ENCODE data around the gene HIVEP3.

Gene HIVEP3

DNA sequence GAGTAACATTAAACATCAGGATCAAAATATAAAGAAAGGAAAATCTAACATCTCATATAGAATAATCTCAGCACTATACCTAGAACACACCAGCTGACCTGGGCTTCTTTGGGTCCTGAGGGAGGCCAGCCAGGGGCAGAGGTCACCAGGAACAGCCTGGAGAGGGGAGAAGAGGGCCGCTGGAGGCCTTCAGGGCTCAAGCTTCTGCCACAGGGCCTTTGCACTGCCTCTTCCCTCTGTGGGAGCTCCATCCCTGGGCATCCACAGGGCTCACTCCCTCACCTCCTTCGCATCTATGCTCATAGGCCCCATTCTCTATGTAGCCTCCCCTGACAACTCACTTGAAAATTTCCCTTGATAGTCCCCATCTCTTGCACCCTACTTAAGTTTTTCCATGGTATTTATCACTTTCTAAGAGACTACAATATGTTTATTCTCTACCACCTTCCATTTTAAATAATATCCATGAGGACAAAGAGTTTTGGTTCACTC is 73.9 kb downstream of the HIVEP3 start:
- no peak for FAIRE-seq

DNA sequence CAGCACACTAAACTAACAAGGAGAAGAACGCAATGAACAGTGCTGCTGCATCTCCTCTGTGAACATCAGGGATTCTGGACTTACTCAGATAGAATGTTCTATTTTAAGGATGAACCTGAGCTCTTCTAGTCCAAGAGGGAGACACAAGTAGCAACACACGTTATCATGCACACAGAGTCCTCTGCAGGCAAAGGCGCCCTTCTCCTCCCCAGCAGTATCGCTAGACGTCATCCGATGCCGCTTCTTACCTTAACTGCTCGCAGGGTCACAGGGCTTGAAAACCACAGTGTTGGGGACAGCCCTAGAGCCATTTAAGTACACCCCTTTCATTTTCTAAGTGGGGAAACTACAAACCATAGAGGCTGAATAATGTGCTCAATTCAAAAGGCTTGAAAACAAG is 74.5 kb downstream of the HIVEP3 start:
- no peak for FAIRE-seq

DNA sequence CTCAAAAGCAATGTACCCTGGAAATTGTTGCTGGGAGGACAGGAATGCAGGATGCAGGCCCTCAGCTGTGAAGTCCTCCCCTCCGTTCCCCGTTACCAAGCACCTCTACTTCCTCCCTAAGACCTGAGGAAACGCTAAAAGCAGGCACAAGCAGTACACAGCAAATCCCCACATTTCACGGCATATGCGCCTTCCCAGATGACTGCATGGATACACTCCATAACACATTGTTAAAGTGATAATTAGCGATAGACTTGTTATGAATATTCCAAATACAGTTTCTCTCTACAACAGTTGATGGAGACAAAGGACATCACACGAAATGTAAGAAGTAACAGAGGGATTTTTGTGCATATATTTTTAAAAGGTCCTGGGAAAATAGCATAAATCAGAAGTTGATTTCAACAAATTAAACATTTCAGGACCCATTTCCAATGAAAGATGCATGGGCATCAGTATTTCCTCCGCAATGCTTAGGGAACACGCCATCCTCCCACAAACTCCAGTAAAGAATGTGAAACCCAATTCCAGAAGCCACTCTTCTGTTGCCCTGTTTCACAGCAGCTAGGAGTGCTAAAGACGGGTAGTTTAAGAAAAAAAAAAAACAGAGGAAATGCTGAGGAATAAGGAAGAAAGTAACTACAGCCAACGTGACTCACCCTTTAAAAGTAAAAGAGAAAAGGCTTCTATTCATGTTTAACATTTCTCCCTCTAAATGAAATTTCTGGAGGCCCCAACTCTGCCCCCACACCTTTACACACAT is 75.5 kb downstream of the HIVEP3 start:
- no peak for FAIRE-seq

GRCh38 chr1:41842326-41842725 is 76.4 kb downstream of the HIVEP3 start:
- FAIRE-seq: no peak

DNA sequence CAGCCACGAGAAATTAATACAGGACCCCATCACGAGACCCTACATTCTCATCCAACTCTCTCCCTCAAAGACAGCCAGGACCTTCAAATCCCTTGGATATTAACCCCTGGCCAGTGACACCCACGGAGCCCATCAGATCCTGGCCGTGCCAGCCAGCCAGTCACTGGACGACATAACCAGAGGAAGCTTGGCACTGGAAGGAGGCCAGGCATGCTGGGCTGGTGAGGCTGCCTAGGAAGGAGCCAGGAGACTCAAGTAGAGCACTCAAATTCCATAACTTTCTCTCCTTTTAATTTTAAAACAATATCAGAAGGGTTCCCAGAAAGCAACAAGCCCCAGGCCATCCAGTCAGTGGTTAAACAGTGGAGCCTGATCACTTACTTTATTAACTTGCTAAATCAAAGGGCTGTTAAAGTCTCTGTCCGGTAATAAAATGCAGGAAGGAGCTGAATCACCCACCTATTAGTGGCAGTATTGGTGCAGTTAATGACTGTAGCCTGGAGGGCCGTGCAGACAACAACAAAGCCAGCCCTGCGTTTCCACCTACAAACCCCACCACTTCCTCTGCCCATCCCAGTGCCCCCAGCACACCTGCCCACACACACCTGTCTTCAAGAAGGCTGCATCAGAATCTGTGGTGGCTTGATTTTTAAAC is 78.0 kb downstream of the HIVEP3 start:
- no peak for FAIRE-seq

- no peak for FAIRE-seq
Observed at GRCh38 chr1:41838266-41838665, 80.5 kb downstream of the HIVEP3 start.

- no peak for FAIRE-seq
Observed at GRCh38 chr1:41837691-41838090, 81.0 kb downstream of the HIVEP3 start.

DNA sequence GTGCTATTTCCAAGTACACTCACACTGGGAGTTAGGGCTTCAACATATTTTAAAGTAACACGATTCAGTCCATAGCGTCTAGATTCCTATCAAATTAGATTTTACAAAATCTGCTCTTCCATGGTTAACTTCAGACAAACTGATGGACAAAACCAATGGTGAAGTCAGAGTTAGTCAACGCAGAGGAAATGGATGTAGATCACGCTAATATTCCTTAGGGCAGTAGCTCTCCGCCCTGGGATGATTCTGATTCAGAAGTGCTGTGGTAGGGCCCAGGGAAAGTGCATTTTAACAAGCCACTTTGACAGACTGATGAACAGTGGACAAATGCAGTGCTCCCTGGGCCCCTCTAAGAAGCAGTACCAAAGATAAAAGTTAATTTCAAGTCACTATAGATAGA is 83.2 kb downstream of the HIVEP3 start:
- FAIRE-seq: no peak

GRCh38 chr1:41833519-41834000 is 85.2 kb downstream of the HIVEP3 start:
- no peak for FAIRE-seq

DNA sequence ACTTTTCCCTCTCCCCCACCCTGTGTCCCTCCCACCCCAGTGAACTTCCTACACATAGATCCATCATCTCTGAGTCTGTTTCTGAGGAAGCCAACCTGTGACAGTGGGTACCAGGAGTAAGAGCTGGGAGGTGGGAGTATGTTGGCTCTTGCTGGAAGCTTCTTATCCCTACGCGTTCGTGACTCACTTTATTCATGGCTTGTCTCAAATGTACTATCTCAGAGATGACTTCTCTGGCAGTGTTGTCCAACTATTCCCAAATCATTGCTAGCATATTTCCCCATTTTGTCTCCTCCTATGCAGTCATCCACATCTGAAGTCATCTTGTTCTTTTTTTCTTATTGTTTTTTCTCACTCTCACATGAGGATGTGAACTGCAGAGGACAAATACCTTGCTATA is 88.0 kb downstream of the HIVEP3 start:
- no peak for FAIRE-seq

- FAIRE-seq: no peak
Observed at GRCh38 chr1:41827991-41828570, 90.6 kb downstream of the HIVEP3 start.

DNA sequence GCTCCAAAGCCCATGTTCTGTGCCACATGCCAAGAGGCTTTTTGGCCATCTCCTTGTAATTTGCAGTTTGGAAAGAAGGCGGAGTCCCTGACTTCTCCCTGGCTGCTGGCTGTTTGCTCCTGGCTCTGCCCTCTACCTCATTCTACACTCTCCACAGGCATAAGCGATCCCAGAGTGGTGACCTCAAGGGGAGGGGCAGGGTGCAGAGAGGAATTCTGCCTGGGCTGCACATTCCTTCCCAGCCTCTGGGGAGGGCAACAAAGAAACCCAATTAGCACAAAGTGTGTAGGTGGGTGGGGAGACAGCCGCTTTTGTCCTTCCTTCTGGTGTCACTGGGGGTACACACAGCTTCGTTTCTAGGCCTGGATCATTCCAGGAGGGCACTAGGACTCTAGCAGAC is 95.3 kb downstream of the HIVEP3 start:
- FAIRE-seq: no peak

DNA sequence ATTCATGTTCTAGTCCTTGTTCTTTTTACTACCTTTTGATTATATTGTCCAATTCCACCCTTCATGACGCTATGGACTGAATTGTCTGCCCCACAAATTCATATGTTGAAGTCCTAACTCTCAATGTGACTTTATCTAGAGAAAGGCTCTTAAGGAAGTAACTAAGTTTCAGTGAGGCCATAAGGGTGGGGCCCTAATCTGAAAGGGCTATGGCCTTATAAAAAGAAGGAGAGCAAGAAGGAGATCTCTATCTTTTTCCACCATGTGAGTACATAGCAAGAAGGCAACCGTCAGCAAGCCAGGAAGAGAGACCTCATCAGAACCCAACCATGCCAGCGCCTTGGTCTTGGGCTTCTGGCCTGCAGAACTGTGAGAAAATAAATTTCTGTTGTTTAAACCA is 95.9 kb downstream of the HIVEP3 start:
- no peak for FAIRE-seq

DNA sequence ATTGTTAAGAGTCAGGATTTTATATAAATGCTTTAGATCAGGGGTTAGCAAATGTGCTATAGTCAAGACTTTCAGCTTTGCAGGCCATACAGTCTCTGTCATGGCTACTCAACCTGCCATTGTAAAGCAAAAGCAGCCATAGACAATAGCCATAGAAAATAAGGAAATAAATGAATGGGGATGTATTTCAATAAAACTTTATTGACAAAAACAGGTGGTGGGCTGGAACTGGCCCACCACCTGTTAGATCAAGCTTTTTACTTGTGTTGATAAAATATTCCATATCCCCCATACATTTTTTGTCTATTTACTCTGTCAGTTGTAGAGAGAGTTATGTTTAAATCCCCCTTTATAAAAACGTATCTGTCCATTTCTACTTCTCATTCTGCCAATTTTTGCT is 98.9 kb downstream of the HIVEP3 start:
- FAIRE-seq: no peak

DNA sequence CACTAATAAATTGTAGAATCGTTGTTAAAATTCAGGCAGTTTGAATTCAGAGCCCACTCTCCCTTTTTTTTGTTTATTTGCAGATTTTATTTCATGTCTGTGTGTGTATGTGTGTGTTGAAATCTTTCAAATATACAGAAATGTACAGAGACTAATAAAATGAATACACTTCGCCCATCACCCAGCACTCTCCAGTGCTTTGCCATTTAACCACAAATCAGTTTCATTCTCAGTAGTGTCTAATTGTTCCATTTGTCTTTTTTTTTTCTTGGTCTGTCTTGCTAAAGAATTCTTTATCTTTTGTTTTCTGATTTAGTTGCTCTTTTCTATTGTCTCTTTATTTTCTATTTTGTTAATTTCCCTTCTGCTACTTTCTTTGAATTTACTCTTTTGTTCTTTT is 99.7 kb downstream of the HIVEP3 start:
- no peak for FAIRE-seq

- FAIRE-seq: no peak
Observed at GRCh38 chr1:41816061-41816460, 102.7 kb downstream of the HIVEP3 start.

DNA sequence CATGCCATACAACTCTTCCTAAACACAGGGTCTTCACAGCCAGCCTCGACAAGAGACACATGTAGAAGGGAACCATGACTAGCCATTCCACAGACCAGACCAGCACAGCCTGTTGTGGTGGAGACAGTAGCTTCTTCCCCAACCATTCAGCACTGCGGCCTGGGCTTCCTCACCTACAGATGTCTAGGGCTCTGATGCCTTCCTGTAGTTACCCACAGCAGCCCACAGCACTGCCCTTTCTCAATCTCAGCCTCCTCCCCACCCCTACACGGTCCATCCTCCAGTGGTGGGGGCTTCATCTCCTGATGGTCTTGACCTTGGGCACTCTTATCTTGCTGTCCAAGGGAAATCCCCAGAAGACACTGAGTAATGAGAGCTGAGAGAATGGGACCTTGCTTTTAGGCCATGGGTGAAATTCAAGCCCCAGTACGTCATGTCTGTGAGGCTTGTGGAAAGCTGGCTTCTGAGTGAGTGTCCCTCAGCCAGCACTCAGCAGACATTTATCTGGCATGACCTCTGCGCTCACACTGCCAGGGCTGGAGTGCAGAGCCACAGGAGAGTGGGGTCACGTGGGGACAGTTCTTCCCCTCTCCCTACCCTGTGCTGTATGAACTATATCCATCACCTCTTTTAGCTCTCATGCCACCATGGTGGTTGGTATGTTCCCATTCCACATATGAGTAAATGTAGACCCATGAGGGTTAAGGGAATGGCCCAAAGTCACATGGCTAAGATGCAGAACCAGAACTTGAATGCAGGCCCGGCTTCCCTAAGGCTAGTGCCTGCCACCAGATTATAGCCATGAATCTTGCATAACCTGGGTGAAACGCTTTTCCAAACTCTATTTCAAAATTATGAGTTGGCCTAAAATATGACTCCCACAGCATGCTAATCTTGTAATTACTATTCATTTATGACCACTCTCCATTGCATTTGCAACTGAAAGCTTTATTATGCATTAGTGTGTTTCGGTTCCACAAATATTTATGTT is 104.7 kb downstream of the HIVEP3 start:
- FAIRE-seq: no peak

DNA sequence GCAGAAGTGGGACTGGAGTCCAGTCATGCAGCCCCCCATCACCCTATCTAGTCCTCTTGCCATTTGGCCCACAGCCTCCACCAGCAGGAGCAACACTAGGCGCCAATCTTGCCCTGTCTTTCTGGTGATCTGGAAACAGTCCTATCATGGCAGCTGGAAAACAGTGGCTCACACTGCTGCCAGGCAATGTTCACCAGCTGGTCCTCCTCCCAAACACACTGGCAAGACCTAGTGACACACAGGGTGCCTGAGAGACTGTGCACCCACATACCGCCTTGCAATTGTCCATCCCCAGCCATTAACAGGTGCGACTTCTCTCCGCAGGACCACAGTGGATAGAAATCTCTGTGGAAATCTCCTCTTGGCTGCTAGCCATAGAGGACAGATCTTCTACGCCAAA is 105.5 kb downstream of the HIVEP3 start:
- no peak for FAIRE-seq

DNA sequence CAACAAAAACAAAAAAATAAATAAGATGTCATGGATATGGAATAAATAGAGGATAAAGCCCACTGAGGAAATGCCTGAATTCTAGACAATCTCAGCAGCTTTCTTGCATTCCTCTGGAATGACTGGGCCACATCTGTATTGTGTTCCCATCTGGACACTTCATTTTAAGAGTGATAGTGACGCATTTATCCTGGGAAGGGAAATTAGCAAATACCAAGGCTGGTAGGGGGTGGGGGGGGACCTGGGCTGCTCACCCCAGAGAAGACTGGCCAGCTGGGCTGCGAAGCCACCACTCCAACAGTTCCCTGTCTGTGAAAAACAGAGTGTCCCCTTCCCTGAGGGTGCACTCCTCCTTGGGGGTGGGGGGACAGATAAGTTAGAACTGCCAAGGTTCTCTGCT is 106.3 kb downstream of the HIVEP3 start:
- no peak for FAIRE-seq

DNA sequence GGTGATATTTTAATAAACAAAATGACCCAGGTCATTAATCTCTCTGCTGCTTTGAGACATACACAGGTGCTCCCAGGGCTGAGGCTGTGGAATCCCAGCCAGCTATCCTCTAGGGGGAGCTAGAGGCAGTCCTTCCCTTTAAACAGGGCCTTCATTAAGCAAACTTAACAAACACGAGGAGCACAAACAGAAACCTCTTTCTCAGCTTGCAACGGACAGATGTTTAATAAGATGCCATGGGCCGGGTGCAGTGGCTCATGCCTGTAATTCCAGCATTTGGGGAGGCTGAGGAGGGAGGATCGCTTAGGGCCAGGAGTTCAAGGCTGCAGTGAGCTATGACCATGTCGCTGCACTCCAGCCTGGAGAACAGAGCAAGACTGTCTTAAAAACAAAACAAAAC is 106.7 kb downstream of the HIVEP3 start:
- FAIRE-seq: no peak

DNA sequence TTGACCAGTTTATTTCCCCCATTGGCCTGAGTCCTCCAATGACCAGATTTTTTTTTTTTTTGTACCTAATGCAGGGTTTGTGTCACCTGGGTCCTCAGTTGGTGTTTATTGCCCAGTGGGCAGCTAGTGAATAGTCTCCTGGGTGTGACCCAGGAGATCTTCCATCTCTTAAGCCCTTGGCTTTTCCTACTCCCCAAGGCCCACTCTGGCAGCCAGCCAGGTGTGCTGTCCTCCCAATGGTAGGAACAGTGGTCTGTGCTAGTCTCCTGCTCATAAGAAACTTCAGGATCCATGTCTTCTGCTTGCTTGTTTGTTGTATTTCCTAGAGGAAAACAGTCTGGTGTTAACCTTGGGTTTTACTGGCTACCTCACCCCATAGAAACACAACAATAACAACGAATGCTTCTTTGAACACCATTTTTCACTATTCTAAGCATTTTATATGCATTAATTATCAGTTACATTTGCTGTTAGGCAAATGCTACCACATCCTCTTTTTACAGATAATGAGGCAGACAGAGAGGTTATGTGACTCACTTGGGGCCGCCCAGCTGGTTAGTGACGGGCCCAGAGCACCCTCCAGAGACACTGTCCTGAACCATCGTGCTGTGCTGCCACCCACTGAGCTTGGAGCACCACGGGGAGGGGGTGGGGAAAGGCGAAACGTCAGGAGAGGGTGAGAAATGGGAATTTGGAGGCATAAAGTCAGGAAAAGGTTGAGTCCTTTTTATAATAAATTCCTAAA is 107.5 kb downstream of the HIVEP3 start:
- no peak for FAIRE-seq

GRCh38 chr1:41810446-41810845 is 108.3 kb downstream of the HIVEP3 start:
- no peak for FAIRE-seq

Data from A204.1 (cell line).